RWPE2 (cell line): Measurements from ENCODE around the gene ITGA2.

Experiments used
- ATAC-seq: fragments of 200-7000 bp; cut with Tn5 transposase; 3 replicates; pipeline ENCODE4 v1.9.1; 2021; ENCODE audit warnings: low read depth
- DNase-seq: peaks from one replicate; pipeline ENCODE4 v3.0.0-alpha.2; 2020; ENCODE audit warnings: low spot score
- H3K27ac ChIP-seq: fragments of 450-650 bp; 2 replicates; pipeline ENCODE4 v1.5.1; 2017; ENCODE audit warnings: mild to moderate bottlenecking; ENCODE audit not compliant: poor library complexity, severe bottlenecking
- H3K27me3 ChIP-seq: fragments of 250-450 bp; sonication (Bioruptor Pico); 2 replicates; pipeline ENCODE4 v1.5.1; 2021; ENCODE audit warnings: mild to moderate bottlenecking, moderate library complexity; ENCODE audit not compliant: insufficient read depth, poor library complexity, severe bottlenecking
- H3K36me3 ChIP-seq: fragments of 250-450 bp; sonication (Bioruptor Pico); 2 replicates; pipeline ENCODE4 v1.5.1; 2020; ENCODE audit warnings: low read depth, mild to moderate bottlenecking, moderate library complexity
- H3K4me1 ChIP-seq: fragments of 250-450 bp; sonication (Bioruptor Pico); 2 replicates; pipeline ENCODE4 v1.5.1; 2021; ENCODE audit warnings: mild to moderate bottlenecking, moderate library complexity; ENCODE audit not compliant: insufficient read depth, poor library complexity, severe bottlenecking
- H3K4me3 ChIP-seq: fragments of 250-450 bp; sonication (Bioruptor Pico); 2 replicates; pipeline ENCODE4 v1.5.1; 2021; ENCODE audit warnings: mild to moderate bottlenecking, moderate library complexity; ENCODE audit not compliant: severe bottlenecking
- H3K9me3 ChIP-seq: fragments of 250-450 bp; sonication (Bioruptor Pico); 2 replicates; pipeline ENCODE4 v1.5.1; 2021; ENCODE audit warnings: mild to moderate bottlenecking, moderate library complexity; ENCODE audit not compliant: severe bottlenecking
- CTCF ChIP-seq: fragments of 450-650 bp; IDR thresholded peaks from one replicate; pipeline ENCODE4 v1.5.1; 2017; ENCODE audit warnings: mild to moderate bottlenecking, moderate library complexity; ENCODE audit not compliant: poor library complexity, severe bottlenecking

The ITGA2 gene

GRCh38 chr5:53114988-53115387 is 125.8 kb downstream of the ITGA2 start:
- Histone ChIP-seq H3K4me1 (peaks cover 5% of the 10 kb centered on the region), H3K27ac (no peak overlapping the region), H3K9me3 (no peaks in the 10 kb centered on the region), H3K36me3 (no peaks in the 10 kb centered on the region), H3K27me3 (no peaks in the 10 kb centered on the region), H3K4me3 (no peak overlapping the region)
- peak; percentile 57 for TF ChIP-seq CTCF
- no peak for ATAC-seq
- DNase-seq: no peak

GRCh38 chr5:53116597-53116996 is 127.4 kb downstream of the ITGA2 start:
- no peak overlapping the region for H3K4me3 ChIP-seq
- no peak for TF ChIP-seq CTCF
- no peaks in the 10 kb centered on the region for H3K4me1 ChIP-seq
- DNase-seq (no peak), ATAC-seq (no peak)
- no peaks in the 10 kb centered on the region for H3K27me3 ChIP-seq
- no peaks in the 10 kb centered on the region for H3K9me3 ChIP-seq
- no peaks in the 10 kb centered on the region for H3K36me3 ChIP-seq
- H3K27ac ChIP-seq: no peak overlapping the region

GRCh38 chr5:53118879-53119278 is 129.7 kb downstream of the ITGA2 start:
- no peak for TF ChIP-seq CTCF
- H3K9me3 ChIP-seq: no peaks in the 10 kb centered on the region
- ATAC-seq: no peak
- H3K4me3 ChIP-seq: no peak overlapping the region
- H3K36me3 ChIP-seq: no peaks in the 10 kb centered on the region
- DNase-seq: no peak
- no peaks in the 10 kb centered on the region for H3K4me1 ChIP-seq
- no peak overlapping the region for H3K27ac ChIP-seq
- no peaks in the 10 kb centered on the region for H3K27me3 ChIP-seq

- Histone ChIP-seq H3K9me3 (no peaks in the 10 kb centered on the region), H3K36me3 (no peaks in the 10 kb centered on the region), H3K27ac (no peak overlapping the region), H3K4me3 (no peak overlapping the region), H3K4me1 (no peaks in the 10 kb centered on the region), H3K27me3 (no peaks in the 10 kb centered on the region)
- ATAC-seq: no peak
- DNase-seq: no peak
- no peak for TF ChIP-seq CTCF
These were observed 131.0 kb downstream of the ITGA2 start for GRCh38 chr5:53120165-53120564.

GRCh38 chr5:53123702-53124101 is 134.6 kb downstream of the ITGA2 start:
- DNase-seq: no peak
- Histone ChIP-seq H3K27me3 (no peaks in the 10 kb centered on the region), H3K4me3 (no peak overlapping the region), H3K36me3 (no peaks in the 10 kb centered on the region), H3K9me3 (no peaks in the 10 kb centered on the region), H3K4me1 (no peaks in the 10 kb centered on the region), H3K27ac (no peak overlapping the region)
- ATAC-seq: no peak
- TF ChIP-seq CTCF: peak; percentile 73
